Inferior parietal cortex (tissue), 1 donor: ENCODE results near the gene RNLS.
"Not testable (repeated sequence)": the region's sequence is repeated elsewhere in the genome, so short reads cannot be mapped to it uniquely, and the experiment has no call there.

ENCODE experiments used
- DNase-seq: peaks from one replicate; pipeline ENCODE4 v3.0.0-alpha.2; 2016; ENCODE audit errors: extremely low spot score

RNLS gene

DNA sequence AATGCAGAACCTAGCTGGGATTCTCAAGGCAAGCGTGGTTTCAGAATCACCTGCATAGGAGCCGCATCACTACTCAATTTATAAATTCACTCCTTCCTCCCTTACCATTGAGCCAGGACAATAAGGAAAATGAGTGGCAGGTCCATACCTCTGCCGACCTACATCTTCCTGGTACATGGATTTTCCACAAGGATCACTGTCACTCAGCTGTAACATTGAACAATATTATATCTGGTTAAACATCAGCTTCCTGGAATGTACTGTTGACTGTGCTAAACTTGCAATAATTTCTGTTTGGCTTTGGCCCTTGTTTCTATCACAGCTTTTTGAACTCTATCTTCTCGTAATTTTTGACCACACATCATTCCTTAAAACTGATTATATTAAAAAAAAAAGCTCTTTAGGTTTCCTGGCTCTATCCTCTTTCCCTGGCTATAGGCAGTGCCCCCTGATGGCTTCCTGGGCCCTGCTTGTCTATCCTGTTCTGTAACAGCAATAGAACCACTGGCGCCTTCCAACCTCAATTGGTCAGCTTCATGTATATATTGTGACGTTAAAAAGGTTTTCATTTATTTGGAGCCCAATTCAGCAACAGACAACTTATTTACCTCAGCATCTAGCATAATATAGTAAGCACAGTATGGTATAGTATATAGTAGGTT is 59.2 kb downstream of the RNLS start:
- DNase-seq, result no peak

GRCh38 chr10:88522715-88523114 is 60.4 kb downstream of the RNLS start:
- DNase-seq, result no peak

- DNase-seq, result no peak
Observed at GRCh38 chr10:88521791-88522190, 61.3 kb downstream of the RNLS start.

- DNase-seq, result no peak
Observed at GRCh38 chr10:88515235-88515634, 67.9 kb downstream of the RNLS start.

- DNase-seq, result no peak
Observed at GRCh38 chr10:88512599-88512998, 70.5 kb downstream of the RNLS start.

DNA sequence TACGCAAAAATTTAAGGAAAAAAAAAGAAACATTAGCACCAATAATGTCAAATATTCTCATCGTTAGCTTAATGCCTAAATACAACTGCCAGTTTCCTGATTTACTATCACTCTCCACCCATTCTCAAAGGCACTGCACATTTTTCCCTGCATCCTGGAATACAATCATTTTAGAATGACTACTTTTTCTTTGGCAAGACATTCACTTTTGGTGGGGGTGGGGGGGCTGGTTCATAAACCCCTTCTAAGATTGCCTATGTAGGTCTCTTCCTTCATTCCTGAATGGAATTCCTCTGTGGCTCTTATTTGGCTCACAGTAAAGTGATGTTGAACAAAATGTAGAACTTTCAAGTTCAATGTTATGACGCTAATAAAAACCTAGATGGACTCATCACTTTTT is 74.3 kb downstream of the RNLS start:
- DNase-seq, result no peak

DNA sequence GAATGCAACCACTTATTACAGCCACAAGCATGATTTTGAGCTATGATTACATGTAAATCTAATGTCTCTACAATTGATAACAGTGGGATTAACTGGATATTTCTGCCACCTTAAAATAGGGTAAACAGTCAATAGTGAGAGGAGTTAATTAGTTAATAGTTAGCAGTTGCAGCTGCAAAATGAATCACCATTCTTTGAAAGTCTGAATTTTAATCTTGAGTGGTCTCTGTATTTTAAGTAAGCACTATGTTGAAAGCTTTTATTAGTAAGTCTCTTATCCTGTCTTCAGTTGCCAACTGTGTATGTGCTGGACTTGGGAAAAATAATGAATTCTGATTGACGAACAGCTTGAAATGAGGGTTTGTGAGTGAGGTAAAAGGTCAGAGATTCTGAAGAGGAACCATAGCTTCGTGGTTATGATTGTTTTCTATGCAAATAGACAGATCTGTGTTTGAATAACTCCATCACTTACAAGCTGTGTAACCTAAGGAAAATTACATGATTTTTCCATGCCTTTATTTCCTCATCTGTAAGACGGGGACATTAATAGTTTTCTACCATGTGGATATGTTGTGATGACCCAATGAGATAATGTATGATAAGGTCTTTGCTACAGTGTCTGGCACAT is 75.2 kb downstream of the RNLS start:
- DNase-seq, result no peak

- DNase-seq, result no peak
Observed at GRCh38 chr10:88507404-88507803, 75.7 kb downstream of the RNLS start.

GRCh38 chr10:88505680-88506215 is 77.4 kb downstream of the RNLS start:
- no peak for DNase-seq

DNA sequence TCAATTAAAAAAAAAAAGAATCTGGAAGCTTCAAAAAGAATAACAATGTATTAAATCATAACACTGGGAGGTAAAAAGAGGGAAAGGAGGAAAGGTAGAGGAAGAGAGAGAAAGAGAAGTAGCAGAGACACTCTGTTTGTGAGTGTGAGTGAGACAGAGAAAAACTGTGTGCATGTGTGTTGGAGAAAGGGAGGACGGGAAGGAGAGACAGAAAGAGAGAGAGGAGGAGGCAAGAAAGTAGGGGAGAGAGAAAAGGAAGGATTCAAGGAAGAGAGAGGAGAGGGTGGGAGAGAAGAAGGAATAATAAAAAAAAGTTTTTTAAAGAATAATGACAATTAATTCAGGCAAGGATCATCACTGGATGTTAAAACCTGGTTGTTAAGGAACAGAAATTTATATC is 77.9 kb downstream of the RNLS start:
- no peak for DNase-seq

GRCh38 chr10:88500656-88501055 is 82.5 kb downstream of the RNLS start:
- no peak for DNase-seq

GRCh38 chr10:88499569-88500470 is 83.3 kb downstream of the RNLS start:
- DNase-seq, result no peak

GRCh38 chr10:88497913-88498312 is 85.2 kb downstream of the RNLS start:
- DNase-seq, result no peak

DNA sequence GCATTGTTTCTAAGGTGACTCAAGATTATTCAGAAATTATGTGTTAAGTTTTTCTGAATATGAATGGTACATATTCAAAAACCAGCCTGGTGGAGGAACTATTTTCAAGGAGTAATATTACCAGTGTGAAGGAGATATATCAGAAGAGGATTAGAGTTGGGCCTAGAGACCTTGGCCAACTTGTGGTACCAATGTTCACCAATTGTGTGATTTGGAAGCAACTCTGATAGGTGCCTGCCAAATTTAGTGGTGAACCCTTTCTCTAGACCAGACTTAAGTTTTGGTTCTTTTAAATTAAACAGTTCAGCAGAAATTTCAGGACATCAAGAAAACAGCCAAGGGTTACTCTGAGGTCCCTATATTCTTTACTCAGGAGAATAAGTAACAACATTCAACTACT is 88.6 kb downstream of the RNLS start:
- no peak for DNase-seq

DNA sequence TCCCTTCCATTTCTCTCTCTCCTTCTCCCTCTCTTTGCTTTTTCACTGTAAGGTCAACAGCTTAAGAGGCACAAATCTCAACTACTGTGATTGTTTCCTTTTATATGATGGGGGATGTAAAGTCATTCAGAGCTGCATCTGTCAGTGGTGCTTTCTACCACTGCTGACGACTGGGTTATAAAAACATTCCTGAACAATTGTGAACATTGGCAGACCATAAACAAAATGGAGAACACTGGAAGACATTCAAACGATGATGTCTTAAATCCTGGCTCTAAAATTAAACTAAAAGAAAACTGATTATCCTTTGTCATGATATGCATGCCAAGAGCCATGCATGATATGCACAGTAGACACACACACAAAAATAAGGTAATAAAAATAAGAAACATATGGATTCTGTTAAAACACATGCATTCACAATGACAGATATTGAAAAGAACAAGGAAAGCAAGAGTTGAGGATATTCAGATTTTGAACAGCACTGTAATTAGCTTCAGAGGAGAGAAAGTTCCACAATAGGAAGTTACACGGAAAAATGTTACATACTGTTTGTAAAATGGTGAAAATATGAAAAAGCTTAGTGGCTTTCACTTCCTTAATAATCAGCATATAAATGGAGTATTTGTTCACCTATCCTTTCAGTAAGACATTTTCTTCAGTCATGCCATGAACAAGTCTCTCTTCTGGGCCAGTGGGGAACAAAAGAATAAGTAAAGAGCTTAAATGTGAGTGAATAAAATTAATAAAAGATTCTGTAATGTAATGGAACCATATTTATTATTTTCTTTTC is 89.2 kb downstream of the RNLS start:
- DNase-seq, result no peak

DNA sequence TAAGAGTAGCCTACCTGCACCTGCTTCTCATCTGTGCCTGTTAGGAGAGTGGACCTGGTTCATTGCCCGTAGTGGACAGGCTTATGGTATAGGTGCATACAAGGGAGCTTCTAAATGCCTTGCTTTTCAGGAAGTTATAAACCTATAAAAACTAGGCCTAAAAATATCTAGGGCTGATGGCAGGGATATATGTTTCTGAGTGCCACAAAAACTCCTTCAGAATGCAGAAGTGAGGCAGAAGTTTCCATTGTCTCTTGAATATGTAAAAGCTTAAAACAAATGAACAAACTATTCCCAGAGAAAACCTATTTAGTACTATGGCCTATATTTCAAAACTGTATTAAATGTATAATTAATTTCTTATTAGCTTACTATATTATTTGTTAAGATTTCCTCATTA is 91.8 kb downstream of the RNLS start:
- no peak for DNase-seq

GRCh38 chr10:88490231-88490980 is 92.7 kb downstream of the RNLS start:
- DNase-seq, result no peak

DNA sequence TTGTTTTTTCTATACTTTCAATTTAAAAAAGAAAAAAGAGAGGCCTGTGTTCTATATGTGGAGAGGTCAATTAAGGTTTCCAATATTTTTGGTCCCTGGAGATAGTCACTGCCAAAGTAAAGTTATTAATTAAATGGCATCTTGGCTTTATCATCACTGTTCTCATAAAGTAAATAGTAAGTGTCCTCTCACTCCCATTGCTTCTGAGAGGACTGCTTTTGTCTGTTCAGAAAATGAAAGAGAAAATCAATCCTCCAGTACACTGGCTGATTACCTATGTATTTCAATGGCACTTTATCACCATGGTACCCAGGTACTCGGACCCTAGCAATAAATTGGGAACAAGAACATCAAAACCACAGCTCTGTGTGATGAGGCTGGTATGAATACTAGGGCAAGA is 94.0 kb downstream of the RNLS start:
- DNase-seq, result no peak

DNA sequence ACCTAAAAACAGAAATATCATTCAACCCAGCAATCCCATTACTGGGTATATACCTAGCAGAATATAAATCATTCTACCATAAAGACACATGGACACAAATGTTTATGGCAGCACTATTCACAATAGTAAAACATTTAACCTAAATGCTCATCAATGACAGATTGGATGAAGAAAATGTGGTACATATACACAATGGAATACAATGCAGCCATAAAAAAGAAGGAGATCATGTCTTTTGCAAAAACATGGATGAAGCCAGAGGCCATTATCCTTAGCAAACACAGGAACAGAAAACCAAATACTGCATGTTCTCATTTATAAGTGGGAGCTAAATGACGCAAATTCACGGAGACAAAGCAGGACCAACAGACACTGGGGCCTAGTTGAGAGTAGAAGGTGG is 96.3 kb downstream of the RNLS start:
- DNase-seq, result not testable (repeated sequence)

DNA sequence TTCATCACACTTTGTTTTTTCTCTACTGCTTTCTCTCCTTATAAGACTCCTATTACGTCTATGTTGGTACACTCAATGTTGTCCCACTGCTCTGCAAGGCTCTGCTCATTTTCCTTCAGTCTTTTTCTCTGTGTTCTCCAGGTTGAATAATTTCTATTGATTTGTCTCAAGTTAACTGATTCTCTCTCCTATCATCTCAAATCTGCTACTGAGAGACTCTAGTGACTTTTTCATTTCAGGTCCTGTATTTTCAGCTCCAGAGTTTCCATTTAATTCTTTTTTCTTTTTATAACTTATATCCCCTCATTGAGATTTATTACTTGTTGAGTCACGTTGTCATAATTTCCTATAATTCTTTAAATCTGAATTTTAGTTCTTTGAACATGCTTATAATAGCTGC is 100.9 kb downstream of the RNLS start:
- no peak for DNase-seq

- no peak for DNase-seq
Observed at GRCh38 chr10:88478256-88478655, 104.9 kb downstream of the RNLS start.
